SK-N-SH (cell line): Measurements from ENCODE around the gene IQCK. TPM values are rescaled to one million over a fixed set of nuclear protein-coding genes. Genes with fewer than 3 reads are reported as not detected.

Experiments used
- CTCF ChIA-PET: fragments of 300-600, 350-600 bp; formaldehyde crosslinking; extraction: SDS; loops from one replicate; lab custom pipeline; 2021; lab: Yijun Ruan, JAX
- POLR2A ChIA-PET: fragments of 350-600 bp; sonication (Branson Sonifier 250); formaldehyde crosslinking; extraction: SDS; loops from one replicate; lab custom pipeline; 2020; ENCODE audit warnings: antibody characterized with exemption, inconsistent platforms; lab: Yijun Ruan, JAX
- DNase-seq: peaks from one replicate; pipeline ENCODE4 v3.0.0; 2012
- H2AFZ ChIP-seq: fragments of 200-600 bp; sonication (generic); 2 replicates; pipeline ENCODE4 v1.8.1; 2016; ENCODE audit warnings: antibody characterized with exemption, mild to moderate bottlenecking, low read depth
- H3F3A ChIP-seq: fragments of 200-600 bp; sonication (generic); replicated peaks from 2 replicates; pipeline ENCODE3; 2016; ENCODE audit warnings: antibody characterized with exemption, mild to moderate bottlenecking; ENCODE audit not compliant: insufficient read depth
- H3K27ac ChIP-seq, 2 experiments: fragments of 200-500 bp in 1 of 2; fragments of 200-600 bp in 1 of 2; sonication (Bioruptor generic) in 1 of 2; sonication (generic), shearing (Covaris generic) in 1 of 2; 2 replicates each; pipeline versions ENCODE4 v1.5.1 to v1.6.1; 2014 to 2016; ENCODE audit warnings: low read depth in 2 of 2, inconsistent platforms in 1 of 2, low read length in 1 of 2, mild to moderate bottlenecking in 1 of 2, mixed read lengths in 1 of 2
- H3K27me3 ChIP-seq: fragments of 200-600 bp; sonication (generic), shearing (Covaris generic); 2 replicates; pipeline ENCODE4 v1.6.1; 2016; ENCODE audit warnings: mixed run types; ENCODE audit not compliant: insufficient read depth
- H3K36me3 ChIP-seq, 2 experiments: fragments of 200-500 bp in 1 of 2; fragments of 200-600 bp in 1 of 2; sonication (Bioruptor generic) in 1 of 2; sonication (generic) in 1 of 2; replicated peaks in 1 of 2; 2 replicates each; pipeline versions ENCODE3 to v1.5.1; 2014 to 2016; ENCODE audit warnings: low read length in 1 of 2, mild to moderate bottlenecking in 1 of 2; ENCODE audit not compliant: insufficient read depth in 2 of 2, control insufficient read depth in 1 of 2
- H3K4me1 ChIP-seq, 2 experiments: fragments of 200-500 bp in 1 of 2; fragments of 200-600 bp in 1 of 2; sonication (Bioruptor generic) in 1 of 2; sonication (generic), shearing (Covaris generic) in 1 of 2; 2 replicates each; pipeline versions ENCODE4 v1.5.1 to v1.6.1; 2014 to 2016; ENCODE audit warnings: low read depth in 1 of 2, low read length in 1 of 2, mixed run types in 1 of 2; ENCODE audit not compliant: insufficient read depth in 2 of 2, control insufficient read depth in 1 of 2
- H3K4me2 ChIP-seq: fragments of 200-600 bp; sonication (generic), shearing (Covaris generic); 2 replicates; pipeline ENCODE4 v1.6.1; 2017; ENCODE audit warnings: mixed run types
- H3K4me3 ChIP-seq, 2 experiments: fragments of 200-500 bp in 1 of 2; fragments of 200-600 bp in 1 of 2; sonication (Bioruptor generic) in 1 of 2; sonication (generic), shearing (Covaris generic) in 1 of 2; 2 replicates each; pipeline versions ENCODE4 v1.5.1 to v1.8.1; 2014 to 2016; ENCODE audit warnings: low read depth in 2 of 2, inconsistent platforms in 1 of 2, low read length in 1 of 2, mild to moderate bottlenecking in 1 of 2, mixed read lengths in 1 of 2, moderate library complexity in 1 of 2
- H3K79me2 ChIP-seq: fragments of 200-600 bp; sonication (generic); 2 replicates; pipeline ENCODE4 v1.8.1; 2017; ENCODE audit warnings: mild to moderate bottlenecking; ENCODE audit not compliant: insufficient read depth
- H3K9ac ChIP-seq: fragments of 200-600 bp; sonication (generic); 2 replicates; pipeline ENCODE4 v1.6.1; 2017; ENCODE audit warnings: mixed run types
- H3K9me2 ChIP-seq: fragments of 200-600 bp; sonication (generic); 2 replicates; pipeline ENCODE4 v1.6.1; 2017; ENCODE audit warnings: mixed run types
- H3K9me3 ChIP-seq: fragments of 200-600 bp; sonication (generic); 2 replicates; pipeline ENCODE4 v1.6.1; 2017; ENCODE audit warnings: mixed run types, mild to moderate bottlenecking, moderate library complexity
- H4K20me1 ChIP-seq: fragments of 200-600 bp; sonication (generic); 2 replicates; pipeline ENCODE4 v1.6.1; 2017; ENCODE audit warnings: mild to moderate bottlenecking, mixed run types; ENCODE audit not compliant: insufficient read depth
- CHD2 ChIP-seq: fragments of 150-350 bp; IDR thresholded peaks from 2 replicates; pipeline ENCODE4 v1.6.1; 2018; ENCODE audit warnings: low read length; ENCODE audit not compliant: partially characterized antibody
- EZH2phosphoT487 ChIP-seq: fragments of 200-600 bp; sonication (generic); IDR thresholded peaks from 2 replicates; pipeline ENCODE4 v1.6.1; 2017; ENCODE audit warnings: low read depth, mixed run types, mild to moderate bottlenecking, antibody characterized with exemption, moderate library complexity, borderline replicate concordance
- FOSL2 ChIP-seq: IDR thresholded peaks from 2 replicates; pipeline ENCODE4 v1.4.0; 2012; ENCODE audit warnings: low read depth, mild to moderate bottlenecking, moderate library complexity, borderline replicate concordance
- FOXM1 ChIP-seq: IDR thresholded peaks from 2 replicates; pipeline ENCODE4 v1.4.0; 2012; ENCODE audit warnings: low read depth, mild to moderate bottlenecking
- GATA2 ChIP-seq: sonication (generic); formaldehyde crosslinking; IDR thresholded peaks from 2 replicates; pipeline ENCODE4 v1.5.0; 2020; ENCODE audit warnings: mild to moderate bottlenecking, missing genetic modification reagents
- JUND ChIP-seq: IDR thresholded peaks from 2 replicates; pipeline ENCODE4 v1.4.0; 2012
- MEF2A ChIP-seq: IDR thresholded peaks from 2 replicates; pipeline ENCODE4 v1.4.0; 2012; ENCODE audit warnings: low read depth, borderline replicate concordance
- MXI1 ChIP-seq: IDR thresholded peaks from 2 replicates; pipeline ENCODE4 v1.6.1; 2012; ENCODE audit warnings: mild to moderate bottlenecking, low read depth, low read length, improper control_type of control experiment
- NFIC ChIP-seq: IDR thresholded peaks from 2 replicates; pipeline ENCODE4 v1.4.0; 2012; ENCODE audit warnings: borderline replicate concordance
- NRF1 ChIP-seq: IDR thresholded peaks from 2 replicates; pipeline ENCODE4 v1.6.1; 2012; ENCODE audit warnings: low read depth, mild to moderate bottlenecking, low read length
- POLR2AphosphoS5 ChIP-seq: IDR thresholded peaks from 2 replicates; pipeline ENCODE4 v1.6.1; 2012; ENCODE audit warnings: low read depth, low read length
- RCOR1 ChIP-seq: fragments of 150-350 bp; IDR thresholded peaks from 2 replicates; pipeline ENCODE4 v1.6.1; 2017; ENCODE audit warnings: antibody characterized with exemption, low read length
- RFX5 ChIP-seq: IDR thresholded peaks from 2 replicates; pipeline ENCODE4 v1.6.1; 2012; ENCODE audit warnings: mild to moderate bottlenecking, improper control_type of control experiment, low read length
- RXRA ChIP-seq: IDR thresholded peaks from 2 replicates; pipeline ENCODE4 v1.4.0; 2012; ENCODE audit warnings: low read depth, mild to moderate bottlenecking, borderline replicate concordance
- SMC3 ChIP-seq: IDR thresholded peaks from 2 replicates; pipeline ENCODE4 v1.6.1; 2012; ENCODE audit warnings: low read depth, low read length, improper control_type of control experiment
- TAF1 ChIP-seq: IDR thresholded peaks from 2 replicates; pipeline ENCODE4 v1.6.1; 2012; ENCODE audit warnings: low read depth, mild to moderate bottlenecking, low read length, moderate library complexity, borderline replicate concordance
- TCF12 ChIP-seq: IDR thresholded peaks from 2 replicates; pipeline ENCODE4 v1.4.0; 2012
- YY1 ChIP-seq: IDR thresholded peaks from 2 replicates; pipeline ENCODE4 v1.4.0; 2012; ENCODE audit warnings: low read depth, mild to moderate bottlenecking
- WGBS: methylation state at CpG from one replicate; pipeline ENCODE4 v1.1.6; 2017; ENCODE audit warnings: low lambda C conversion rate; 5-methylcytosine and 5-hydroxymethylcytosine counted together
- polyA plus RNA-seq, 3 experiments: library from polyadenylated mRNA; depleted of rRNA; stranded (reverse); fragments of >200 nt; gene quantifications; 2 replicates each; pipeline ENCODE4 v1.2.3, GENCODE V29; 2012
- TF ChIP-seq, protein P1 (sequence below): IDR thresholded peaks from 2 replicates; pipeline ENCODE4 v1.4.0; 2012; ENCODE audit warnings: low read depth
- TF ChIP-seq, protein P2 (sequence below): fragments of 150-350 bp; IDR thresholded peaks from 2 replicates; pipeline ENCODE4 v1.6.1; 2016; ENCODE audit warnings: mild to moderate bottlenecking, low read depth, low read length
- TF ChIP-seq, protein P3 (sequence below): IDR thresholded peaks from 2 replicates; pipeline ENCODE4; 2012
- TF ChIP-seq, protein P4 (sequence below): fragments of 150-350 bp; IDR thresholded peaks from 2 replicates; pipeline ENCODE4 v1.6.1; 2017; ENCODE audit warnings: antibody characterized with exemption, low read length, low read depth, borderline replicate concordance

The IQCK gene
- polyA plus RNA-seq, 1 of the 3 experiments (the other 2 are of a cell fraction), result 7.3 TPM

DNA sequence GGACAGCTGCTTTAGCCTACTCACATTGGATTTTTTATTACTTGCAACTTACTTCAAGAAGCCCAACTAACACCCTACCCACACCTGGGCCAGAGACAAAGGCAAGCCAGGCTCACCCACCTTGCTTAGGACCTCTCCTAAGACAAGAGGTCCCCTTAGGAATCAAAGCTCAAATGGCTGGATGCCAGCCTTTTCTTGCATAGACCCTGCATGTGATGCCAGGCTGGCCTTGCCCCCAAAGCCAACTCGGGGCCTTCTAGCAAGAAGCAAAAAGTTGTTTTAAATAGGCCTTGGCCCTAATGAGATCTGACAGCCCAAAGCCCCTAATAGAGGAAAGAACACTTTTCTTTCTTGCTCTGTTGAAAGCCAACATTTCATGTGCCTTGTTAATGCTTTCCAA, 145.9 kb downstream of the IQCK start:
- WGBS, result 40% methylated on average over 1 of the region's 1 CpG
- H4K20me1 ChIP-seq, result no peaks in the 10 kb centered on the region
- no peak for DNase-seq
- no peak overlapping the region for H3K27ac ChIP-seq
- H3K36me3 ChIP-seq, result no peaks in the 10 kb centered on the region
- no peaks in the 10 kb centered on the region for H3K27me3 ChIP-seq
- H3K9me2 ChIP-seq, result no peaks in the 10 kb centered on the region
- TF ChIP-seq TAF1 (no peak), RCOR1 (no peak), POLR2AphosphoS5 (no peak), NRF1 (no peak), RFX5 (no peak), CHD2 (no peak), FOSL2 (no peak), EZH2phosphoT487 (no peak), MXI1 (no peak), RXRA (no peak), MEF2A (no peak), JUND (no peak), TCF12 (no peak), SMC3 (no peak), YY1 (no peak), NFIC (no peak)
- TF ChIP-seq, protein P1, sequence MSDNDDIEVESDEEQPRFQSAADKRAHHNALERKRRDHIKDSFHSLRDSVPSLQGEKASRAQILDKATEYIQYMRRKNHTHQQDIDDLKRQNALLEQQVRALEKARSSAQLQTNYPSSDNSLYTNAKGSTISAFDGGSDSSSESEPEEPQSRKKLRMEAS, result no peak
- TF ChIP-seq, protein P2, sequence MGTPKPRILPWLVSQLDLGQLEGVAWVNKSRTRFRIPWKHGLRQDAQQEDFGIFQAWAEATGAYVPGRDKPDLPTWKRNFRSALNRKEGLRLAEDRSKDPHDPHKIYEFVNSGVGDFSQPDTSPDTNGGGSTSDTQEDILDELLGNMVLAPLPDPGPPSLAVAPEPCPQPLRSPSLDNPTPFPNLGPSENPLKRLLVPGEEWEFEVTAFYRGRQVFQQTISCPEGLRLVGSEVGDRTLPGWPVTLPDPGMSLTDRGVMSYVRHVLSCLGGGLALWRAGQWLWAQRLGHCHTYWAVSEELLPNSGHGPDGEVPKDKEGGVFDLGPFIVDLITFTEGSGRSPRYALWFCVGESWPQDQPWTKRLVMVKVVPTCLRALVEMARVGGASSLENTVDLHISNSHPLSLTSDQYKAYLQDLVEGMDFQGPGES, result no peak
- TF ChIP-seq, protein P3, sequence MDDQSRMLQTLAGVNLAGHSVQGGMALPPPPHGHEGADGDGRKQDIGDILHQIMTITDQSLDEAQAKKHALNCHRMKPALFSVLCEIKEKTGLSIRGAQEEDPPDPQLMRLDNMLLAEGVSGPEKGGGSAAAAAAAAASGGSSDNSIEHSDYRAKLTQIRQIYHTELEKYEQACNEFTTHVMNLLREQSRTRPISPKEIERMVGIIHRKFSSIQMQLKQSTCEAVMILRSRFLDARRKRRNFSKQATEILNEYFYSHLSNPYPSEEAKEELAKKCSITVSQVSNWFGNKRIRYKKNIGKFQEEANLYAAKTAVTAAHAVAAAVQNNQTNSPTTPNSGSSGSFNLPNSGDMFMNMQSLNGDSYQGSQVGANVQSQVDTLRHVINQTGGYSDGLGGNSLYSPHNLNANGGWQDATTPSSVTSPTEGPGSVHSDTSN, result no peak
- TF ChIP-seq, all 33 proteins: peak for 0
- Histone ChIP-seq H3K4me2 (no peak overlapping the region), H2AFZ (no peak overlapping the region), H3F3A (no peaks in the 10 kb centered on the region), H3K9me3 (no peaks in the 10 kb centered on the region), H3K79me2 (no peaks in the 10 kb centered on the region), H3K4me3 (no peak overlapping the region), H3K9ac (no peak overlapping the region), H3K4me1 (no peaks in the 10 kb centered on the region)
- ChIA-PET POLR2A (no interaction called here), CTCF (interaction anchor here (1.0 kb wide), 1 partner anchor 13 kb away, joined by 3 read pairs; no protein-coding TSS in a partner anchor)

DNA sequence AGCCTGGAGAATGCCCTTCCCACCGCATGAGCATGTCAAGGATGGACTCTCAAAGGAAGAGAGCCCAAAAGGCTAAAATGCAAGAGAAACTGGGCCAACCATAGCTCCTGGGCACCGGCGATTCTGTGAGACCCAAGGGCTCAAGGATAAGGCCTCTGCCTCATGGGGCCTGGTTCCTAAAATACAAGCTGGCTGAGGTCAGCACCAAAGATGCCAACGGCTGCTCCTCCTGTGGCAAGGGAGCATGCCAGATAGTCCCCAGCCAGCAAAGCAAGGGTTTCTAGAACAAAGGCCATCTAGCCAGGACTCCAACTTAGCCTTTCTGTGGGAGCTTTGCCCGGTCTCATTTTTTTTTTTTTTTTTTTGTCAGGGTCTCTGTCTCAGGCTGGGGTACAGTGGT, 146.5 kb downstream of the IQCK start:
- POLR2A ChIA-PET, result no interaction called here

More for the DNA sequence above, 146.5 kb downstream of the IQCK start:
- no peaks in the 10 kb centered on the region for H3K9me2 ChIP-seq
- H3K36me3 ChIP-seq, result no peaks in the 10 kb centered on the region
- no peak for DNase-seq
- TF ChIP-seq, protein P2, result no peak
- no peak for TF ChIP-seq RXRA
- no peak for TF ChIP-seq JUND
- TF ChIP-seq, protein P4, sequence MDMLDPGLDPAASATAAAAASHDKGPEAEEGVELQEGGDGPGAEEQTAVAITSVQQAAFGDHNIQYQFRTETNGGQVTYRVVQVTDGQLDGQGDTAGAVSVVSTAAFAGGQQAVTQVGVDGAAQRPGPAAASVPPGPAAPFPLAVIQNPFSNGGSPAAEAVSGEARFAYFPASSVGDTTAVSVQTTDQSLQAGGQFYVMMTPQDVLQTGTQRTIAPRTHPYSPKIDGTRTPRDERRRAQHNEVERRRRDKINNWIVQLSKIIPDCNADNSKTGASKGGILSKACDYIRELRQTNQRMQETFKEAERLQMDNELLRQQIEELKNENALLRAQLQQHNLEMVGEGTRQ, result no peak
- TF ChIP-seq, protein P1, result no peak
- TF ChIP-seq NRF1, result no peak
- no peak for TF ChIP-seq CHD2
- no peak for TF ChIP-seq FOXM1
- no peak for TF ChIP-seq GATA2 (CRISPR knock-in tag)
- no peaks in the 10 kb centered on the region for H4K20me1 ChIP-seq
- H3K9ac ChIP-seq, result no peak overlapping the region
- CTCF ChIA-PET, result interaction anchor here (0.8 to 1.0 kb wide), 2 partner anchors 14 to 22 kb away, joined by 3 read pairs; no protein-coding TSS in a partner anchor
- H3K9me3 ChIP-seq, result no peaks in the 10 kb centered on the region
- no peak overlapping the region for H3K4me2 ChIP-seq
- H3K27me3 ChIP-seq, result no peaks in the 10 kb centered on the region
- no peaks in the 10 kb centered on the region for H3K79me2 ChIP-seq
- no peaks in the 10 kb centered on the region for H3F3A ChIP-seq
- no peak overlapping the region for H3K4me3 ChIP-seq
- WGBS, result 89% methylated on average over 5 of the region's 5 CpGs
- H2AFZ ChIP-seq, result no peak overlapping the region
- no peaks in the 10 kb centered on the region for H3K4me1 ChIP-seq
- H3K27ac ChIP-seq, result no peak overlapping the region
